Mammary epithelial cell (primary cell): ENCODE results near the gene MALL.
"Not testable (repeated sequence)": the region's sequence is repeated elsewhere in the genome, so short reads cannot be mapped to it uniquely, and the experiment has no call there.

Source experiments
- CTCF ChIP-seq, 2 donors: IDR thresholded peaks in 1 of 2; conservative IDR thresholded peaks in 1 of 2; 2 replicates each; pipeline ENCODE4 v1.5.1; 2011 to 2012; ENCODE audit warnings: inconsistent platforms in 2 of 2, low read length in 2 of 2, mild to moderate bottlenecking in 2 of 2, control low read depth in 1 of 2, low read depth in 1 of 2; ENCODE audit not compliant: insufficient read depth in 1 of 2; ENCODE audit errors: extremely low read depth in 1 of 2
- EZH2 ChIP-seq: IDR thresholded peaks from 2 replicates; pipeline ENCODE4 v1.6.1; 2012; ENCODE audit warnings: low read length, inconsistent platforms, borderline replicate concordance

GRCh38 chr2:110083757-110084156 is 31.9 kb downstream of the MALL start:
- TF ChIP-seq CTCF (conservative IDR thresholded peaks at IDR 0.05 in 1 of 2, IDR thresholded peaks at IDR 0.05 in 1 of 2; ENCODE audit: extremely low read depth in 1 of 2, insufficient read depth in 1 of 2, low read depth in 1 of 2, low read length in 2 of 2); EZH2: not testable (repeated sequence)
